GM18907 (cell line): ENCODE results near the gene NKAPD1.
"Not testable (repeated sequence)": the region's sequence is repeated elsewhere in the genome, so short reads cannot be mapped to it uniquely, and the experiment has no call there.

Experiments used
- ATAC-seq: cut with Tn5 transposase; IDR thresholded peaks from one replicate; pipeline ENCODE4 v1.9.1; 2021; ENCODE audit warnings: mild to moderate bottlenecking, moderate library complexity; ENCODE audit not compliant: unreplicated experiment

Gene NKAPD1

GRCh38 chr11:112085822-112086421 lies 11.8 kb downstream of the NKAPD1 start:
- peak; percentile 22 for ATAC-seq

- peak; percentile 87 for ATAC-seq
These were observed 12.5 kb downstream of the NKAPD1 start, which contains the start of the genes SDHD and TIMM8B for GRCh38 chr11:112086422-112087191. Gene SDHD, plus strand, starts transcription at chr11:112086873. Its CDS starts 35 bp downstream, at chr11:112086908. Gene TIMM8B, minus strand, starts transcription at chr11:112086756. Its CDS starts 33 bp downstream, at chr11:112086723.

- ATAC-seq = peak; percentile 16
These were observed 13.1 kb downstream of the NKAPD1 start for GRCh38 chr11:112087212-112087611.

- not testable (repeated sequence) for ATAC-seq
These were observed 21.2 kb downstream of the NKAPD1 start for GRCh38 chr11:112095302-112095701.

GRCh38 chr11:112096194-112096593 lies 22.1 kb downstream of the NKAPD1 start:
- ATAC-seq = no peak

GRCh38 chr11:112097734-112098528 lies 23.8 kb downstream of the NKAPD1 start:
- no peak for ATAC-seq

- no peak for ATAC-seq
These were observed 26.4 kb downstream of the NKAPD1 start for GRCh38 chr11:112100462-112100861.

- ATAC-seq = no peak
These were observed 29.3 kb downstream of the NKAPD1 start for GRCh38 chr11:112103446-112103845.

- ATAC-seq = no peak
These were observed 32.0 kb downstream of the NKAPD1 start for GRCh38 chr11:112106070-112106469.

GRCh38 chr11:112113539-112114457 lies 39.7 kb downstream of the NKAPD1 start:
- ATAC-seq = no peak

GRCh38 chr11:112114460-112114859 lies 40.4 kb downstream of the NKAPD1 start:
- ATAC-seq = no peak

- no peak for ATAC-seq
These were observed 41.3 kb downstream of the NKAPD1 start for GRCh38 chr11:112115386-112115785.

GRCh38 chr11:112118176-112118575 lies 44.1 kb downstream of the NKAPD1 start:
- no peak for ATAC-seq

- no peak for ATAC-seq
These were observed 48.0 kb downstream of the NKAPD1 start for GRCh38 chr11:112121981-112122615.

GRCh38 chr11:112123129-112123528 lies 49.0 kb downstream of the NKAPD1 start:
- ATAC-seq = no peak

GRCh38 chr11:112127056-112127455 lies 53.0 kb downstream of the NKAPD1 start:
- ATAC-seq = no peak

GRCh38 chr11:112128483-112129121 lies 54.5 kb downstream of the NKAPD1 start:
- no peak for ATAC-seq

GRCh38 chr11:112129656-112130055 lies 55.6 kb downstream of the NKAPD1 start:
- ATAC-seq = no peak

GRCh38 chr11:112132737-112133136 lies 58.6 kb downstream of the NKAPD1 start:
- ATAC-seq = no peak
